ENCODE results near the gene CRYGN. TPM values are rescaled to one million over a fixed set of nuclear protein-coding genes. Genes with fewer than 3 reads are reported as not detected.

CRYGN gene
- polyA plus RNA-seq, 1 of the 3 experiments (the other 2 are of a cell fraction) = not detected

DNA sequence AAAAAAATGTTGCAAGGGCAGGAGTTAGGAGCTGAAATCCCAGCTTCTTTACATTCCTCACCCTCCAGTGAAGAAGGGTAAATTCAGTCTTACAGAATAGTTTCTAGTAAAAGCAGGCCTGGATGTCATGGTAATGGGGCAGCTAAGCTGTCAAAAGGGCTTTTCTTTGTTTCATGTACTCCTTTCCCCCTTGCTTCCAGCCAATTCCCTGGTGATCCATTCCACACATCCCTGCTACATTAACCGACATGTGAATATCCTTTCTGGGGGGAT is 43.7 kb upstream of the CRYGN start:
- WGBS (ENCODE audit: low lambda C conversion rate) = 96% methylated on average over 1 of the region's 1 CpG
- no peaks in the 10 kb centered on the region for H3K9me2 ChIP-seq
- no peak overlapping the region for H3K4me3 ChIP-seq (ENCODE audit: low read depth in 2 of 2, low read length in 1 of 2)
- no peaks in the 10 kb centered on the region for H3K9me3 ChIP-seq
- peaks cover 57 to 81% of the 10 kb centered on the region in 2 experiments for H3K36me3 ChIP-seq (replicated peaks in 1 of 2; ENCODE audit: control insufficient read depth in 1 of 2, insufficient read depth in 2 of 2, low read length in 1 of 2)
- no peak for DNase-seq
- TF ChIP-seq RFX5 (IDR thresholded peaks at IDR 0.05; ENCODE audit: low read length) (no peak), CHD2 (IDR thresholded peaks at IDR 0.05; ENCODE audit: low read length, partially characterized antibody) (no peak), MEF2A (IDR thresholded peaks at IDR 0.05; ENCODE audit: borderline replicate concordance, low read depth) (no peak), NRF1 (IDR thresholded peaks at IDR 0.05; ENCODE audit: low read depth, low read length) (no peak), FOXM1 (IDR thresholded peaks at IDR 0.05; ENCODE audit: low read depth) (no peak), SIN3A (IDR thresholded peaks at IDR 0.05; ENCODE audit: borderline replicate concordance, low read depth, low read length) (no peak), POLR2AphosphoS5 (IDR thresholded peaks at IDR 0.05; ENCODE audit: low read depth, low read length) (no peak)
- TF ChIP-seq, protein P1, sequence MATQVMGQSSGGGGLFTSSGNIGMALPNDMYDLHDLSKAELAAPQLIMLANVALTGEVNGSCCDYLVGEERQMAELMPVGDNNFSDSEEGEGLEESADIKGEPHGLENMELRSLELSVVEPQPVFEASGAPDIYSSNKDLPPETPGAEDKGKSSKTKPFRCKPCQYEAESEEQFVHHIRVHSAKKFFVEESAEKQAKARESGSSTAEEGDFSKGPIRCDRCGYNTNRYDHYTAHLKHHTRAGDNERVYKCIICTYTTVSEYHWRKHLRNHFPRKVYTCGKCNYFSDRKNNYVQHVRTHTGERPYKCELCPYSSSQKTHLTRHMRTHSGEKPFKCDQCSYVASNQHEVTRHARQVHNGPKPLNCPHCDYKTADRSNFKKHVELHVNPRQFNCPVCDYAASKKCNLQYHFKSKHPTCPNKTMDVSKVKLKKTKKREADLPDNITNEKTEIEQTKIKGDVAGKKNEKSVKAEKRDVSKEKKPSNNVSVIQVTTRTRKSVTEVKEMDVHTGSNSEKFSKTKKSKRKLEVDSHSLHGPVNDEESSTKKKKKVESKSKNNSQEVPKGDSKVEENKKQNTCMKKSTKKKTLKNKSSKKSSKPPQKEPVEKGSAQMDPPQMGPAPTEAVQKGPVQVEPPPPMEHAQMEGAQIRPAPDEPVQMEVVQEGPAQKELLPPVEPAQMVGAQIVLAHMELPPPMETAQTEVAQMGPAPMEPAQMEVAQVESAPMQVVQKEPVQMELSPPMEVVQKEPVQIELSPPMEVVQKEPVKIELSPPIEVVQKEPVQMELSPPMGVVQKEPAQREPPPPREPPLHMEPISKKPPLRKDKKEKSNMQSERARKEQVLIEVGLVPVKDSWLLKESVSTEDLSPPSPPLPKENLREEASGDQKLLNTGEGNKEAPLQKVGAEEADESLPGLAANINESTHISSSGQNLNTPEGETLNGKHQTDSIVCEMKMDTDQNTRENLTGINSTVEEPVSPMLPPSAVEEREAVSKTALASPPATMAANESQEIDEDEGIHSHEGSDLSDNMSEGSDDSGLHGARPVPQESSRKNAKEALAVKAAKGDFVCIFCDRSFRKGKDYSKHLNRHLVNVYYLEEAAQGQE (IDR thresholded peaks at IDR 0.05; ENCODE audit: low read depth, low read length) = no peak
- no peak overlapping the region for H2AFZ ChIP-seq (ENCODE audit: low read depth)
- H3K4me1 ChIP-seq (ENCODE audit: control insufficient read depth in 1 of 2, insufficient read depth in 2 of 2, low read depth in 1 of 2, low read length in 1 of 2) = peaks cover 3 to 7% of the 10 kb centered on the region in 2 experiments; a peak in 2 of 4 replicates
- H3K27ac ChIP-seq (ENCODE audit: low read depth in 2 of 2, low read length in 1 of 2) = no peak overlapping the region
- POLR2A ChIA-PET = no interaction called here
- H3K27me3 ChIP-seq (ENCODE audit: insufficient read depth) = no peaks in the 10 kb centered on the region
- peaks cover 22% of the 10 kb centered on the region; the same call in 1 of the 2 replicates for H4K20me1 ChIP-seq (ENCODE audit: insufficient read depth)
- CTCF ChIA-PET = interaction anchor here (1.5 kb wide), 1 partner anchor 22 kb away, joined by 3 read pairs; no protein-coding TSS in a partner anchor
- H3K79me2 ChIP-seq (ENCODE audit: insufficient read depth) = peaks cover 94% of the 10 kb centered on the region
- H3F3A ChIP-seq (replicated peaks; ENCODE audit: insufficient read depth) = peaks cover 41% of the 10 kb centered on the region
- H3K9ac ChIP-seq = no peak overlapping the region
- no peak overlapping the region for H3K4me2 ChIP-seq

DNA sequence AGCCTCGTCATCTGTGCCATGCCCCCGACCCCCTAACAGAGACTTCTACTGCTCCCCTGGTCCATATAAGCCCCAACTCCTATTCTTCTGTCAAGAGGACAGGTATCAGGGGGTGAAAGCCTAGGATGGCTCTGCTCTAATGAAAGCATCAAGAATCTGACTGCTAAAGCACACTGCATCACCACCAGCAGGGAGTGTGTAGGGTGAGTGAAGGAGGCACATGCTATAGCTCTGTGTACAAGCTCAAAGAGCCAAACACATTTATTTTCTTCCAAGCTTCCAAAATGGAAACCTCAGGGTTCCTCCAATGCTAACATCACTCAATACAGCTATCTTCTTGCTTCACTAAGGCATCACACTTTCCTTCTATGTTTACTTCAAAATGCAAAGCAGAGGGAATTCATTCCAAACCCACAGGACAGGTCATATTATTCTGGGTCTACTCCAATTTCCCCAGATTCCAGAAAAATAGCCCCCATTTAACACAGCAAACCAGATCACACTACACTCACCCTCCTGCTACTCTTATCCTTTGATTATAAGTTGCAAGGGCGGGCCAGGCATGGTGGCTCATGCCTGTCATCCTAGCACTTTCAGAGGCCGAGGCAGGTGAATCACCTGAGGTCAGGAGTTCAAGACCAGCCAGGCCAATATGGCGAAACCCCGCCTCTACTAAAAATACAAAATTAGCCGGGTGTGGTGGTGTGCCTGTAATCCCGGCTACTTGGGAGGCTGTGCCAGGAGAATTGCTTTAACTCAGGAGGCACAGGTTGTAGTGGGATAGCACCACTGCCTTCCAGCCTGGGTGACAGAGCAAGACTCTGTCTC is 43.2 kb upstream of the CRYGN start:
- no peak overlapping the region for H3K4me3 ChIP-seq (ENCODE audit: low read depth in 2 of 2, low read length in 1 of 2)
- H2AFZ ChIP-seq (ENCODE audit: low read depth) = no peak overlapping the region
- H3F3A ChIP-seq (replicated peaks; ENCODE audit: insufficient read depth) = peaks cover 40% of the 10 kb centered on the region
- peaks cover 24% of the 10 kb centered on the region; the same call in 1 of the 2 replicates for H4K20me1 ChIP-seq (ENCODE audit: insufficient read depth)
- no peak for DNase-seq
- no peaks in the 10 kb centered on the region for H3K9me2 ChIP-seq
- H3K9me3 ChIP-seq = no peaks in the 10 kb centered on the region
- H3K4me1 ChIP-seq (ENCODE audit: control insufficient read depth in 1 of 2, insufficient read depth in 2 of 2, low read depth in 1 of 2, low read length in 1 of 2) = peaks cover 3 to 7% of the 10 kb centered on the region in 2 experiments; a peak in 2 of 4 replicates
- no peak overlapping the region for H3K4me2 ChIP-seq
- H3K79me2 ChIP-seq (ENCODE audit: insufficient read depth) = peaks cover 94% of the 10 kb centered on the region
- TF ChIP-seq RAD21 (IDR thresholded peaks at IDR 0.05; ENCODE audit: low read length) = no peak
- TF ChIP-seq ELF1 (IDR thresholded peaks at IDR 0.05) = no peak
- no peak for TF ChIP-seq MEF2A (IDR thresholded peaks at IDR 0.05; ENCODE audit: borderline replicate concordance, low read depth)
- no peak for TF ChIP-seq SMC3 (IDR thresholded peaks at IDR 0.05; ENCODE audit: low read depth, low read length)
- TF ChIP-seq RFX5 (IDR thresholded peaks at IDR 0.05; ENCODE audit: low read length) = no peak
- TF ChIP-seq FOXM1 (IDR thresholded peaks at IDR 0.05; ENCODE audit: low read depth) = no peak
- no peak for TF ChIP-seq EZH2phosphoT487 (IDR thresholded peaks at IDR 0.05; ENCODE audit: borderline replicate concordance, low read depth)
- no peak for TF ChIP-seq TEAD4 (IDR thresholded peaks at IDR 0.05; ENCODE audit: borderline replicate concordance, insufficient read depth)
- no peak for TF ChIP-seq TCF12 (IDR thresholded peaks at IDR 0.05)
- no peak for TF ChIP-seq RXRA (IDR thresholded peaks at IDR 0.05; ENCODE audit: borderline replicate concordance, low read depth)
- no peak for TF ChIP-seq GATA2 (CRISPR knock-in tag; IDR thresholded peaks at IDR 0.05)
- 95% methylated on average over 8 of the region's 8 CpGs for whole genome bisulfite sequencing (ENCODE audit: low lambda C conversion rate)
- no peak overlapping the region for H3K9ac ChIP-seq
- POLR2A ChIA-PET = no interaction called here
- H3K27ac ChIP-seq (ENCODE audit: low read depth in 2 of 2, low read length in 1 of 2) = no peak overlapping the region
- H3K36me3 ChIP-seq (replicated peaks in 1 of 2; ENCODE audit: control insufficient read depth in 1 of 2, insufficient read depth in 2 of 2, low read length in 1 of 2) = peaks cover 57 to 75% of the 10 kb centered on the region in 2 experiments
- no peaks in the 10 kb centered on the region for H3K27me3 ChIP-seq (ENCODE audit: insufficient read depth)
- CTCF ChIA-PET = interaction anchor here (1.0 to 1.7 kb wide), 3 partner anchors 12 to 299 kb away, joined by 3 to 4 read pairs (median 3); no protein-coding TSS in a partner anchor

All from SK-N-SH (cell line).